HepG2 (cell line): ENCODE data around the gene PIK3CD.

Experiments
- DPF2 ChIP-seq: sonication (generic); formaldehyde crosslinking; IDR thresholded peaks from 2 replicates; pipeline ENCODE4 v1.4.0; 2020; ENCODE audit warnings: mild to moderate bottlenecking, low read depth, missing genetic modification reagents, borderline replicate concordance
- ESRRA ChIP-seq: sonication (generic); formaldehyde crosslinking; IDR thresholded peaks from 2 replicates; pipeline ENCODE4 v1.5.1; 2020; ENCODE audit warnings: mild to moderate bottlenecking, low read depth, missing genetic modification reagents
- NCOR1 ChIP-seq: fragments of 200-600 bp; sonication (generic); IDR thresholded peaks from 2 replicates; pipeline ENCODE4 v1.7.0; 2017; ENCODE audit warnings: antibody characterized with exemption, low read length, borderline replicate concordance
- PAX8 ChIP-seq: sonication (generic); formaldehyde crosslinking; IDR thresholded peaks from 2 replicates; pipeline ENCODE4 v1.8.0; 2022; ENCODE audit warnings: mild to moderate bottlenecking, missing genetic modification reagents, borderline replicate concordance
- SMAD3 ChIP-seq: sonication (generic); formaldehyde crosslinking; IDR thresholded peaks from 2 replicates; pipeline ENCODE4 v1.4.0; 2020; ENCODE audit warnings: missing genetic modification reagents
- SSRP1 ChIP-seq: IDR thresholded peaks from 2 replicates; pipeline ENCODE4 v1.6.1; 2016; ENCODE audit warnings: control low read depth
- ZBTB21 ChIP-seq: sonication (generic); formaldehyde crosslinking; IDR thresholded peaks from 2 replicates; pipeline ENCODE4 v1.4.0; 2020; ENCODE audit warnings: missing genetic modification reagents
- ZNF232 ChIP-seq: sonication (generic); formaldehyde crosslinking; IDR thresholded peaks from 2 replicates; pipeline ENCODE4 v1.4.0; 2020; ENCODE audit warnings: missing genetic modification reagents, borderline replicate concordance
- ZNF263 ChIP-seq: sonication (generic); formaldehyde crosslinking; IDR thresholded peaks from 2 replicates; pipeline ENCODE4 v1.4.0; 2020; ENCODE audit warnings: missing genetic modification reagents
- ZNF75D ChIP-seq: sonication (generic); formaldehyde crosslinking; IDR thresholded peaks from 2 replicates; pipeline ENCODE4 v1.8.1; 2023; ENCODE audit warnings: missing genetic modification reagents, mild to moderate bottlenecking, borderline replicate concordance
- TF ChIP-seq, protein P1 (sequence below): sonication (generic); formaldehyde crosslinking; IDR thresholded peaks from 2 replicates; pipeline ENCODE4 v1.5.0; 2020; ENCODE audit warnings: mild to moderate bottlenecking, missing genetic modification reagents
- TF ChIP-seq, protein P2 (sequence below): sonication (generic); formaldehyde crosslinking; IDR thresholded peaks from 2 replicates; pipeline ENCODE4 v1.4.0; 2020; ENCODE audit warnings: missing genetic modification reagents
- TF ChIP-seq, protein P3 (sequence below): sonication (generic); formaldehyde crosslinking; IDR thresholded peaks from 2 replicates; pipeline ENCODE4 v1.5.0; 2020; ENCODE audit warnings: mild to moderate bottlenecking, missing genetic modification reagents
- TF ChIP-seq, protein P4 (sequence below): fragments of 450-650 bp; IDR thresholded peaks from 2 replicates; pipeline ENCODE4 v1.6.1; 2016

DNA sequence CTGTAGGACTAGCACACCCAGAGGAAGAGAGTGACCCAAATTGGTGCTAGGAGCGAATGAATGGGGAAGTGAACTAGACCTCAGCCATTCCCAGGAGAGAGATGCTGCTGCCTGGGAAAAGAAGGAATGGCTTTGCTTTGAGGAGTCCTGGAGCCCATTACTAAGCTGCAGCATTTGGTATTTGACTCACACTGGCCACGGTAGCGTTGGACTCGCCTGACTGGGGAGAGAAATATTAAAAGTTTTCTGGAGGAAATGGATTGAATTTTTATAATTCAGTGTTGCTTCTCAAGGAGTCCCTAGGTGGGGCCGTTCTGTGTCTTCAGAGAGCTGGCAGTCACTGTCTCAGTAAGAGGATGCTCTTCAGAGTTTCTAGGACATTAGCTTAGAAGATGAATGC, 40.2 kb downstream of the PIK3CD start:
- TF ChIP-seq ZNF263 (no peak), ZNF75D (no peak), ZBTB21 (no peak), ZNF232 (CRISPR knock-in tag) (no peak), PAX8 (CRISPR knock-in tag) (no peak), SMAD3 (CRISPR knock-in tag) (no peak), DPF2 (CRISPR knock-in tag) (no peak), NCOR1 (no peak), SSRP1 (CRISPR knock-in tag) (no peak), ESRRA (CRISPR knock-in tag) (no peak)
- TF ChIP-seq, protein P1, sequence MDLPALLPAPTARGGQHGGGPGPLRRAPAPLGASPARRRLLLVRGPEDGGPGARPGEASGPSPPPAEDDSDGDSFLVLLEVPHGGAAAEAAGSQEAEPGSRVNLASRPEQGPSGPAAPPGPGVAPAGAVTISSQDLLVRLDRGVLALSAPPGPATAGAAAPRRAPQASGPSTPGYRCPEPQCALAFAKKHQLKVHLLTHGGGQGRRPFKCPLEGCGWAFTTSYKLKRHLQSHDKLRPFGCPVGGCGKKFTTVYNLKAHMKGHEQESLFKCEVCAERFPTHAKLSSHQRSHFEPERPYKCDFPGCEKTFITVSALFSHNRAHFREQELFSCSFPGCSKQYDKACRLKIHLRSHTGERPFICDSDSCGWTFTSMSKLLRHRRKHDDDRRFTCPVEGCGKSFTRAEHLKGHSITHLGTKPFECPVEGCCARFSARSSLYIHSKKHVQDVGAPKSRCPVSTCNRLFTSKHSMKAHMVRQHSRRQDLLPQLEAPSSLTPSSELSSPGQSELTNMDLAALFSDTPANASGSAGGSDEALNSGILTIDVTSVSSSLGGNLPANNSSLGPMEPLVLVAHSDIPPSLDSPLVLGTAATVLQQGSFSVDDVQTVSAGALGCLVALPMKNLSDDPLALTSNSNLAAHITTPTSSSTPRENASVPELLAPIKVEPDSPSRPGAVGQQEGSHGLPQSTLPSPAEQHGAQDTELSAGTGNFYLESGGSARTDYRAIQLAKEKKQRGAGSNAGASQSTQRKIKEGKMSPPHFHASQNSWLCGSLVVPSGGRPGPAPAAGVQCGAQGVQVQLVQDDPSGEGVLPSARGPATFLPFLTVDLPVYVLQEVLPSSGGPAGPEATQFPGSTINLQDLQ (CRISPR knock-in tag): no peak
- TF ChIP-seq, protein P2, sequence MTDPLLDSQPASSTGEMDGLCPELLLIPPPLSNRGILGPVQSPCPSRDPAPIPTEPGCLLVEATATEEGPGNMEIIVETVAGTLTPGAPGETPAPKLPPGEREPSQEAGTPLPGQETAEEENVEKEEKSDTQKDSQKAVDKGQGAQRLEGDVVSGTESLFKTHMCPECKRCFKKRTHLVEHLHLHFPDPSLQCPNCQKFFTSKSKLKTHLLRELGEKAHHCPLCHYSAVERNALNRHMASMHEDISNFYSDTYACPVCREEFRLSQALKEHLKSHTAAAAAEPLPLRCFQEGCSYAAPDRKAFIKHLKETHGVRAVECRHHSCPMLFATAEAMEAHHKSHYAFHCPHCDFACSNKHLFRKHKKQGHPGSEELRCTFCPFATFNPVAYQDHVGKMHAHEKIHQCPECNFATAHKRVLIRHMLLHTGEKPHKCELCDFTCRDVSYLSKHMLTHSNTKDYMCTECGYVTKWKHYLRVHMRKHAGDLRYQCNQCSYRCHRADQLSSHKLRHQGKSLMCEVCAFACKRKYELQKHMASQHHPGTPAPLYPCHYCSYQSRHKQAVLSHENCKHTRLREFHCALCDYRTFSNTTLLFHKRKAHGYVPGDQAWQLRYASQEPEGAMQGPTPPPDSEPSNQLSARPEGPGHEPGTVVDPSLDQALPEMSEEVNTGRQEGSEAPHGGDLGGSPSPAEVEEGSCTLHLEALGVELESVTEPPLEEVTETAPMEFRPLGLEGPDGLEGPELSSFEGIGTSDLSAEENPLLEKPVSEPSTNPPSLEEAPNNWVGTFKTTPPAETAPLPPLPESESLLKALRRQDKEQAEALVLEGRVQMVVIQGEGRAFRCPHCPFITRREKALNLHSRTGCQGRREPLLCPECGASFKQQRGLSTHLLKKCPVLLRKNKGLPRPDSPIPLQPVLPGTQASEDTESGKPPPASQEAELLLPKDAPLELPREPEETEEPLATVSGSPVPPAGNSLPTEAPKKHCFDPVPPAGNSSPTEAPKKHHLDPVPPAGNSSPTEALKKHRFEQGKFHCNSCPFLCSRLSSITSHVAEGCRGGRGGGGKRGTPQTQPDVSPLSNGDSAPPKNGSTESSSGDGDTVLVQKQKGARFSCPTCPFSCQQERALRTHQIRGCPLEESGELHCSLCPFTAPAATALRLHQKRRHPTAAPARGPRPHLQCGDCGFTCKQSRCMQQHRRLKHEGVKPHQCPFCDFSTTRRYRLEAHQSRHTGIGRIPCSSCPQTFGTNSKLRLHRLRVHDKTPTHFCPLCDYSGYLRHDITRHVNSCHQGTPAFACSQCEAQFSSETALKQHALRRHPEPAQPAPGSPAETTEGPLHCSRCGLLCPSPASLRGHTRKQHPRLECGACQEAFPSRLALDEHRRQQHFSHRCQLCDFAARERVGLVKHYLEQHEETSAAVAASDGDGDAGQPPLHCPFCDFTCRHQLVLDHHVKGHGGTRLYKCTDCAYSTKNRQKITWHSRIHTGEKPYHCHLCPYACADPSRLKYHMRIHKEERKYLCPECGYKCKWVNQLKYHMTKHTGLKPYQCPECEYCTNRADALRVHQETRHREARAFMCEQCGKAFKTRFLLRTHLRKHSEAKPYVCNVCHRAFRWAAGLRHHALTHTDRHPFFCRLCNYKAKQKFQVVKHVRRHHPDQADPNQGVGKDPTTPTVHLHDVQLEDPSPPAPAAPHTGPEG: no peak
- TF ChIP-seq, protein P3, sequence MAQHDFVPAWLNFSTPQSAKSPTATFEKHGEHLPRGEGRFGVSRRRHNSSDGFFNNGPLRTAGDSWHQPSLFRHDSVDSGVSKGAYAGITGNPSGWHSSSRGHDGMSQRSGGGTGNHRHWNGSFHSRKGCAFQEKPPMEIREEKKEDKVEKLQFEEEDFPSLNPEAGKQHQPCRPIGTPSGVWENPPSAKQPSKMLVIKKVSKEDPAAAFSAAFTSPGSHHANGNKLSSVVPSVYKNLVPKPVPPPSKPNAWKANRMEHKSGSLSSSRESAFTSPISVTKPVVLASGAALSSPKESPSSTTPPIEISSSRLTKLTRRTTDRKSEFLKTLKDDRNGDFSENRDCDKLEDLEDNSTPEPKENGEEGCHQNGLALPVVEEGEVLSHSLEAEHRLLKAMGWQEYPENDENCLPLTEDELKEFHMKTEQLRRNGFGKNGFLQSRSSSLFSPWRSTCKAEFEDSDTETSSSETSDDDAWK (CRISPR knock-in tag): no peak
- TF ChIP-seq, protein P4, sequence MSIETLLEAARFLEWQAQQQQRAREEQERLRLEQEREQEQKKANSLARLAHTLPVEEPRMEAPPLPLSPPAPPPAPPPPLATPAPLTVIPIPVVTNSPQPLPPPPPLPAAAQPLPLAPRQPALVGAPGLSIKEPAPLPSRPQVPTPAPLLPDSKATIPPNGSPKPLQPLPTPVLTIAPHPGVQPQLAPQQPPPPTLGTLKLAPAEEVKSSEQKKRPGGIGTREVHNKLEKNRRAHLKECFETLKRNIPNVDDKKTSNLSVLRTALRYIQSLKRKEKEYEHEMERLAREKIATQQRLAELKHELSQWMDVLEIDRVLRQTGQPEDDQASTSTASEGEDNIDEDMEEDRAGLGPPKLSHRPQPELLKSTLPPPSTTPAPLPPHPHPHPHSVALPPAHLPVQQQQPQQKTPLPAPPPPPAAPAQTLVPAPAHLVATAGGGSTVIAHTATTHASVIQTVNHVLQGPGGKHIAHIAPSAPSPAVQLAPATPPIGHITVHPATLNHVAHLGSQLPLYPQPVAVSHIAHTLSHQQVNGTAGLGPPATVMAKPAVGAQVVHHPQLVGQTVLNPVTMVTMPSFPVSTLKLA: no peak
